AG09309 (cell line): ENCODE results near the gene KLHL6.

Source experiments
- DNase-seq: peaks from one replicate; pipeline ENCODE4 v3.0.0-alpha.2; 2010; ENCODE audit warnings: low read depth
- H3K4me3 ChIP-seq: 2 replicates; pipeline ENCODE4 v1.5.1; 2011; ENCODE audit warnings: mild to moderate bottlenecking, low read depth, low read length, moderate library complexity; ENCODE audit not compliant: control insufficient read depth
- TF ChIP-seq, protein P1 (sequence below): IDR thresholded peaks from 2 replicates; pipeline ENCODE4 v1.5.1; 2011; ENCODE audit warnings: mild to moderate bottlenecking, low read depth, low read length, inconsistent platforms; ENCODE audit not compliant: insufficient read depth, control insufficient read depth; ENCODE audit errors: missing control alignments

Gene KLHL6

DNA sequence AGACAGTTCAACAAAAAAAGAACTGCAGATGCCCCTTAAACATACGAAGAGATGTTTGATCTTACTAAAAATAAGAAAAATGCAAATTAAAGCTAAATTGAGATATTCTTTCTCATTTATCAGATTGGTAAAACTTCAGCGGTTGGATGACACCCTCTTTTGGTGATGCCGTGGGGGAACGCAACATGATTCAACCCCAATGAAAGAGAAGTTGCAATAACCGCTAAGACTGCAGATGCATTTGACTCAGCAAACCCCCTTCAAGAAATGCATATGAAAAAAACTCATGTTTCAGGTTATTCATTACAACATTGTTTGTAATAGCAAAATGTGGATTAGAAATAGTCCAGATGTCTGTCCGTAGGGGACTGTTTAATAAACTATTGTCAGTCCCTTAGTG, 3.6 kb downstream of the KLHL6 start:
- no peak for DNase-seq
- H3K4me3 ChIP-seq: no peak overlapping the region
- TF ChIP-seq, protein P1, sequence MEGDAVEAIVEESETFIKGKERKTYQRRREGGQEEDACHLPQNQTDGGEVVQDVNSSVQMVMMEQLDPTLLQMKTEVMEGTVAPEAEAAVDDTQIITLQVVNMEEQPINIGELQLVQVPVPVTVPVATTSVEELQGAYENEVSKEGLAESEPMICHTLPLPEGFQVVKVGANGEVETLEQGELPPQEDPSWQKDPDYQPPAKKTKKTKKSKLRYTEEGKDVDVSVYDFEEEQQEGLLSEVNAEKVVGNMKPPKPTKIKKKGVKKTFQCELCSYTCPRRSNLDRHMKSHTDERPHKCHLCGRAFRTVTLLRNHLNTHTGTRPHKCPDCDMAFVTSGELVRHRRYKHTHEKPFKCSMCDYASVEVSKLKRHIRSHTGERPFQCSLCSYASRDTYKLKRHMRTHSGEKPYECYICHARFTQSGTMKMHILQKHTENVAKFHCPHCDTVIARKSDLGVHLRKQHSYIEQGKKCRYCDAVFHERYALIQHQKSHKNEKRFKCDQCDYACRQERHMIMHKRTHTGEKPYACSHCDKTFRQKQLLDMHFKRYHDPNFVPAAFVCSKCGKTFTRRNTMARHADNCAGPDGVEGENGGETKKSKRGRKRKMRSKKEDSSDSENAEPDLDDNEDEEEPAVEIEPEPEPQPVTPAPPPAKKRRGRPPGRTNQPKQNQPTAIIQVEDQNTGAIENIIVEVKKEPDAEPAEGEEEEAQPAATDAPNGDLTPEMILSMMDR: no peak

- TF ChIP-seq, protein P1: no peak
- DNase-seq: peak; percentile 24
- no peak overlapping the region for H3K4me3 ChIP-seq
Measured at GRCh38 chr3:183548262-183548769, 7.2 kb downstream of the KLHL6 start.

GRCh38 chr3:183546625-183547024, 8.9 kb downstream of the KLHL6 start:
- TF ChIP-seq, protein P1: no peak
- H3K4me3 ChIP-seq: no peak overlapping the region
- no peak for DNase-seq

GRCh38 chr3:183545708-183546107, 9.8 kb downstream of the KLHL6 start:
- DNase-seq: no peak
- TF ChIP-seq, protein P1: no peak
- no peak overlapping the region for H3K4me3 ChIP-seq

DNA sequence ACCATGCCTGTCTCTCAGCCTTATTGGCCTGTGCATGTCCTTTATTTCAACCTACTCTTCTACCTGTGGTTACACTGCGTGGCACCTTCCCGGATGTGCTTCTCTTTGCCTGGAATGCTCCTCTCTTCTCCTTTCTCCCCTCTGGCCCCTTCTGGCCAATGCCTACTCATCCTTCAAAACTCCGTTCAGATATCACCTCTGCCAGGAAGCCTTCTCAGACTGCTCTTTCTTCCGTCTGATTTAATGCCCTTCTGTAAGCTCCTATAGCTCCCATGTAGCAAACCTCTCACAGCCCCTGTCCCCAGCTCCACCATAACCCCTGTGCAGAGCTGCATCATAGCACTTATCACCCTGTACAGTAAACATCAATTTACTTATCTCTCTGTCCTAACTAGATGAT, 13.2 kb downstream of the KLHL6 start:
- H3K4me3 ChIP-seq: no peak overlapping the region

GRCh38 chr3:183541738-183542137, 13.8 kb downstream of the KLHL6 start:
- no peak overlapping the region for H3K4me3 ChIP-seq
- TF ChIP-seq, protein P1: no peak
- DNase-seq: no peak

More for the DNA sequence above, 13.2 kb downstream of the KLHL6 start:
- TF ChIP-seq, protein P1: no peak
- no peak for DNase-seq

GRCh38 chr3:183541235-183541655, 14.3 kb downstream of the KLHL6 start:
- TF ChIP-seq, protein P1: no peak
- DNase-seq: no peak
- H3K4me3 ChIP-seq: no peak overlapping the region
